GM12892 (cell line): ENCODE measurements around the gene SPP2.

ENCODE experiments used
- POLR2A ChIP-seq: IDR thresholded peaks from 2 replicates; pipeline ENCODE4 v1.6.1; 2011; ENCODE audit warnings: low read depth, low read length, control low read depth
- POLR2AphosphoS5 ChIP-seq: IDR thresholded peaks from 2 replicates; pipeline ENCODE4 v1.6.1; 2011; ENCODE audit warnings: low read depth, low read length, control low read depth

DNA sequence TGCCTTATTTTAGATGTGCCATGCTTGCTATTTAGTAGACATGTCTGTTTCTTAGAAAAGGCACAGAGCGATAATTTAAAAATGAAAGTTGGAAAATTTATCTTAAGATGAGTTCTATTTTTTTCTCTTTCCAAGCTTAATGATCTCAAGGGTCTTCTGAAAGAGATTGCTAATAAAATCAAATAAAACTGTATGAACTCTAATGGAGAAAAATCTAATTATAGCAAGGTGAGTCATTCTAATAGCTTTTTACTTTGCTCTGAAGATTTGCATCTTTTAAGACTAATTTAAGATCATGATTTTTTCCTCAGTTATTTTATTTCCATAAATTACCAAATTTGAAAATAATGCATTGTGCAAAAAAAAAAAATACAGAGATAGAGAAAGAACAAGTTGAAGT lies 36.1 kb upstream of the SPP2 start:
- TF ChIP-seq POLR2AphosphoS5 (no peak), POLR2A (no peak)
